Osteocyte (in vitro differentiated cells): ENCODE results near the gene ZNF148. TPM values are rescaled to one million over a fixed set of nuclear protein-coding genes. Genes with fewer than 3 reads are reported as not detected.

Experiments
- DNase-seq: peaks from one replicate; pipeline ENCODE4 v3.0.0; 2021; ENCODE audit warnings: mixed read lengths; ENCODE audit not compliant: unreplicated experiment; ENCODE audit errors: extremely low spot score
- H3K27ac Mint-ChIP-seq: one replicate; pipeline ENCODE4 v1.8.0; 2021; ENCODE audit warnings: mild to moderate bottlenecking, mixed read lengths; ENCODE audit not compliant: unreplicated experiment
- H3K27me3 Mint-ChIP-seq: one replicate; pipeline ENCODE4 v1.8.0; 2021; ENCODE audit warnings: mixed read lengths; ENCODE audit not compliant: unreplicated experiment
- H3K36me3 Mint-ChIP-seq: one replicate; pipeline ENCODE4 v1.8.0; 2021; ENCODE audit warnings: mixed read lengths; ENCODE audit not compliant: unreplicated experiment
- H3K4me1 Mint-ChIP-seq: one replicate; pipeline ENCODE4 v1.8.0; 2021; ENCODE audit warnings: mixed read lengths; ENCODE audit not compliant: unreplicated experiment
- H3K4me3 Mint-ChIP-seq: one replicate; pipeline ENCODE4 v1.8.0; 2021; ENCODE audit warnings: mild to moderate bottlenecking, moderate library complexity, mixed read lengths; ENCODE audit not compliant: unreplicated experiment
- H3K9me3 Mint-ChIP-seq: one replicate; pipeline ENCODE4 v1.8.0; 2021; ENCODE audit warnings: mixed read lengths; ENCODE audit not compliant: unreplicated experiment
- CTCF ChIP-seq: fragments of 200-600 bp; sonication (generic); IDR thresholded peaks from 2 replicates; pipeline ENCODE4 v1.5.0; 2021; ENCODE audit warnings: antibody characterized with exemption, mild to moderate bottlenecking, moderate library complexity
- total RNA-seq: library from RNA; stranded (reverse); gene quantifications from 2 replicates; pipeline ENCODE4 v1.2.1, GENCODE V29; 2021

Gene ZNF148
- total RNA-seq, 1 donor from 2014 or later, result 46.2 TPM

- Mint-ChIP-seq H3K36me3 (peaks cover 28% of the 10 kb centered on the region), H3K27ac (no peak overlapping the region), H3K4me1 (peaks cover 16% of the 10 kb centered on the region), H3K9me3 (no peaks in the 10 kb centered on the region), H3K4me3 (no peak overlapping the region), H3K27me3 (no peaks in the 10 kb centered on the region)
- DNase-seq, result no peak
- no peak for TF ChIP-seq CTCF
Observed at GRCh38 chr3:125229707-125230106, 145.4 kb downstream of the ZNF148 start.

GRCh38 chr3:125229168-125229567, 146.0 kb downstream of the ZNF148 start:
- Mint-ChIP-seq H3K9me3 (no peaks in the 10 kb centered on the region), H3K27ac (no peak overlapping the region)

GRCh38 chr3:125221831-125222230, 153.3 kb downstream of the ZNF148 start:
- DNase-seq, result no peak
- H3K9me3 Mint-ChIP-seq, result no peaks in the 10 kb centered on the region
- no peaks in the 10 kb centered on the region for H3K27me3 Mint-ChIP-seq
- no peak for TF ChIP-seq CTCF
- H3K27ac Mint-ChIP-seq, result no peak overlapping the region
- H3K4me3 Mint-ChIP-seq, result no peak overlapping the region
- H3K4me1 Mint-ChIP-seq, result no peaks in the 10 kb centered on the region
- peaks cover 10% of the 10 kb centered on the region for H3K36me3 Mint-ChIP-seq

More at GRCh38 chr3:125229168-125229567, 146.0 kb downstream of the ZNF148 start:
- no peak for DNase-seq
- Mint-ChIP-seq H3K4me1 (peaks cover 16% of the 10 kb centered on the region), H3K36me3 (peaks cover 29% of the 10 kb centered on the region), H3K27me3 (no peaks in the 10 kb centered on the region), H3K4me3 (no peak overlapping the region)
- TF ChIP-seq CTCF, result no peak

GRCh38 chr3:125220727-125221429, 154.2 kb downstream of the ZNF148 start:
- no peaks in the 10 kb centered on the region for H3K9me3 Mint-ChIP-seq
- no peak overlapping the region for H3K4me3 Mint-ChIP-seq
- no peak for TF ChIP-seq CTCF
- DNase-seq, result no peak
- peaks cover 7% of the 10 kb centered on the region for H3K36me3 Mint-ChIP-seq
- H3K27ac Mint-ChIP-seq, result no peak overlapping the region
- no peaks in the 10 kb centered on the region for H3K4me1 Mint-ChIP-seq
- H3K27me3 Mint-ChIP-seq, result no peaks in the 10 kb centered on the region

GRCh38 chr3:125220183-125220582, 154.9 kb downstream of the ZNF148 start:
- no peak overlapping the region for H3K27ac Mint-ChIP-seq
- no peaks in the 10 kb centered on the region for H3K9me3 Mint-ChIP-seq
- H3K4me3 Mint-ChIP-seq, result no peak overlapping the region
- H3K27me3 Mint-ChIP-seq, result no peaks in the 10 kb centered on the region
- H3K36me3 Mint-ChIP-seq, result peaks cover 4% of the 10 kb centered on the region
- no peaks in the 10 kb centered on the region for H3K4me1 Mint-ChIP-seq
- DNase-seq, result no peak
- TF ChIP-seq CTCF, result no peak
